GM12878 (cell line): ENCODE data around the gene PPIA. TPM values are rescaled to one million over a fixed set of nuclear protein-coding genes. Genes with fewer than 3 reads are reported as not detected.

Experiments
- BRCA1 ChIP-seq: IDR thresholded peaks from 2 replicates; pipeline ENCODE4 v1.6.1; 2011; ENCODE audit warnings: low read depth, low read length, improper control_type of control experiment
- CBX5 ChIP-seq: sonication (generic); IDR thresholded peaks from 2 replicates; pipeline ENCODE4 v1.6.1; 2016; ENCODE audit warnings: low read depth, moderate library complexity, mild to moderate bottlenecking, inconsistent platforms
- CHD1 ChIP-seq: IDR thresholded peaks from 2 replicates; pipeline ENCODE4 v1.6.1; 2012; ENCODE audit warnings: low read depth, low read length, improper control_type of control experiment
- DPF2 ChIP-seq: fragments of 450-650 bp; IDR thresholded peaks from 2 replicates; pipeline ENCODE4 v1.6.1; 2017; ENCODE audit warnings: mild to moderate bottlenecking
- EGR1 ChIP-seq, 2 experiments: IDR thresholded peaks; 1 replicate in 1 of 2; 2 replicates in 1 of 2; pipeline ENCODE4 v1.6.1; 2011 to 2012; ENCODE audit warnings: low read depth in 2 of 2, low read length in 2 of 2, borderline replicate concordance in 1 of 2, mild to moderate bottlenecking in 1 of 2, moderate library complexity in 1 of 2
- ESRRA ChIP-seq: IDR thresholded peaks from 2 replicates; pipeline ENCODE4 v1.6.1; 2012; ENCODE audit warnings: mild to moderate bottlenecking, low read length, improper control_type of control experiment
- FOXK2 ChIP-seq: fragments of 450-650 bp; IDR thresholded peaks from 2 replicates; pipeline ENCODE4 v1.6.1; 2017; ENCODE audit warnings: mild to moderate bottlenecking, moderate library complexity
- JUND ChIP-seq: IDR thresholded peaks from 2 replicates; pipeline ENCODE4 v1.6.1; 2012; ENCODE audit warnings: low read depth, mild to moderate bottlenecking, low read length, improper control_type of control experiment, moderate library complexity
- MXI1 ChIP-seq: fragments of 150-350 bp; IDR thresholded peaks from 2 replicates; pipeline ENCODE4 v1.6.1; 2011; ENCODE audit warnings: low read depth, mild to moderate bottlenecking, inconsistent platforms, low read length, improper control_type of control experiment
- RAD51 ChIP-seq: fragments of 450-650 bp; IDR thresholded peaks from 2 replicates; pipeline ENCODE4 v1.6.1; 2016; ENCODE audit warnings: moderate library complexity, mild to moderate bottlenecking, inconsistent platforms
- RELA ChIP-seq: fragments of 450-650 bp; IDR thresholded peaks from 2 replicates; pipeline ENCODE4 v1.8.0; 2014; ENCODE audit warnings: borderline replicate concordance; ENCODE audit not compliant: partially characterized antibody
- SREBF2 ChIP-seq: IDR thresholded peaks from 2 replicates; pipeline ENCODE4 v1.6.1; 2012; ENCODE audit warnings: mild to moderate bottlenecking, low read length
- TARDBP ChIP-seq: IDR thresholded peaks from 2 replicates; pipeline ENCODE4 v1.6.1; 2016; ENCODE audit warnings: borderline replicate concordance
- TBL1XR1 ChIP-seq: IDR thresholded peaks from 2 replicates; pipeline ENCODE4 v1.6.1; 2012; ENCODE audit warnings: low read depth, low read length, improper control_type of control experiment
- TCF3 ChIP-seq: IDR thresholded peaks from 2 replicates; pipeline ENCODE4 v1.6.1; 2012; ENCODE audit warnings: low read depth, mild to moderate bottlenecking, low read length, borderline replicate concordance; ENCODE audit not compliant: insufficient read depth
- ZNF217 ChIP-seq: fragments of 450-650 bp; IDR thresholded peaks from 2 replicates; pipeline ENCODE4 v1.6.1; 2017; ENCODE audit warnings: antibody characterized with exemption, mild to moderate bottlenecking
- ZSCAN29 ChIP-seq: fragments of 450-650 bp; IDR thresholded peaks from 2 replicates; pipeline ENCODE4 v1.6.1; 2017; ENCODE audit warnings: mild to moderate bottlenecking, moderate library complexity
- ZZZ3 ChIP-seq: IDR thresholded peaks from 2 replicates; pipeline ENCODE4 v1.6.1; 2011; ENCODE audit warnings: low read depth; ENCODE audit not compliant: control insufficient read depth, insufficient read length
- polyA plus RNA-seq, 11 experiments: library from polyadenylated mRNA; depleted of rRNA in 4 of 11; unstranded in 6 of 11; stranded (reverse) in 5 of 11; fragments of >200 nt; fragmentation: Nextera tagmentation in 4 of 11; fragmentation: Illumina TruSeq in 1 of 11; extraction: Ambion mirVana in 4 of 11; extraction: Trizol in 1 of 11; gene quantifications; 1 replicate in 1 of 11; 2 replicates in 10 of 11; pipeline versions ENCODE4 v1.2.1 to v1.2.3, GENCODE V29; 2011 to 2016; ENCODE audit warnings: inconsistent platforms in 2 of 11, missing spikeins in 2 of 11, low read depth in 1 of 11
- total RNA-seq, 4 experiments: library from RNA; depleted of rRNA in 3 of 4; stranded (reverse); fragments of >200 nt in 3 of 4; fragmentation: Illumina TruSeq in 1 of 4; extraction: Trizol in 1 of 4; gene quantifications; 2 replicates each; pipeline versions ENCODE4 v1.2.1 to v1.2.3, GENCODE V29; 2013 to 2021
- TF ChIP-seq, protein P1 (sequence below): fragments of 450-650 bp; IDR thresholded peaks from 2 replicates; pipeline ENCODE4 v1.6.1; 2017; ENCODE audit warnings: mild to moderate bottlenecking, low read depth, inconsistent platforms; ENCODE audit not compliant: poor library complexity, severe bottlenecking
- TF ChIP-seq, protein P2 (sequence below): fragments of 450-650 bp; IDR thresholded peaks from 2 replicates; pipeline ENCODE4 v1.6.1; 2014; ENCODE audit warnings: mild to moderate bottlenecking
- TF ChIP-seq, protein P3 (sequence below): fragments of 450-650 bp; conservative IDR thresholded peaks from 2 replicates; pipeline ENCODE4 v1.6.1; 2017; ENCODE audit warnings: mild to moderate bottlenecking, moderate library complexity
- TF ChIP-seq, protein P4 (sequence below): IDR thresholded peaks from 2 replicates; pipeline ENCODE4 v1.6.1; 2012; ENCODE audit warnings: low read depth, low read length, improper control_type of control experiment
- TF ChIP-seq, protein P5 (sequence below): IDR thresholded peaks from 2 replicates; pipeline ENCODE4 v1.6.1; 2011; ENCODE audit warnings: mild to moderate bottlenecking, low read depth, low read length, moderate library complexity; ENCODE audit not compliant: insufficient replicate concordance
- TF ChIP-seq, protein P6 (sequence below): fragments of 450-650 bp; IDR thresholded peaks from 2 replicates; pipeline ENCODE4 v1.6.1; 2017; ENCODE audit warnings: borderline replicate concordance

The PPIA gene
- total and polyA plus RNA-seq, 10 of the 15 experiments (the other 5 are each of a cell fraction or from before 2014, with no cell fraction given) = 2,712 to 7,982 (median 5,027) TPM

DNA sequence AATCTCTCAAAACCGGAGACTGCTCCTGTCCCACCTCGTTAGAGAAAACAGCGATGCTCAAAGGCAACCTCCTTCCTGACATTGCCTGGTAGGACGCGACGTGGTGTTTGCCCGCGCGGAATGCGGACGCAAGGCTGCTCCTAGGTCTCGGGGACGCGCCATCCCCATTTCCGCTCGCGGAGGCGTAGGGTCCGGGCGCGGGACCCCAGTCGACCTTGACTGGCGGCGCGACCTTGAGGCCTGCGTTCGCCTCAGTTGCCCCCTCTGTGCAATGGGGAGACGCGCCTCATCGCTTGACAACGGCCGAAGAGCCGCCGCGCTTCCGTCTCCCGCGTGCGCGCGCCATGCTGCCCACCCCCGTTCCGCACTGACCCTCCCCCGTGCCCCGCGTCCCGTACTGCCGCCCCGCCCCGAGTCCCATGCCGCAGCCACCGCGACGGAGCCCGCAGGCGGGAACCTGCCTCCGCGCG lies 412 bp upstream of the PPIA start (continued):
- TF ChIP-seq, protein P1, sequence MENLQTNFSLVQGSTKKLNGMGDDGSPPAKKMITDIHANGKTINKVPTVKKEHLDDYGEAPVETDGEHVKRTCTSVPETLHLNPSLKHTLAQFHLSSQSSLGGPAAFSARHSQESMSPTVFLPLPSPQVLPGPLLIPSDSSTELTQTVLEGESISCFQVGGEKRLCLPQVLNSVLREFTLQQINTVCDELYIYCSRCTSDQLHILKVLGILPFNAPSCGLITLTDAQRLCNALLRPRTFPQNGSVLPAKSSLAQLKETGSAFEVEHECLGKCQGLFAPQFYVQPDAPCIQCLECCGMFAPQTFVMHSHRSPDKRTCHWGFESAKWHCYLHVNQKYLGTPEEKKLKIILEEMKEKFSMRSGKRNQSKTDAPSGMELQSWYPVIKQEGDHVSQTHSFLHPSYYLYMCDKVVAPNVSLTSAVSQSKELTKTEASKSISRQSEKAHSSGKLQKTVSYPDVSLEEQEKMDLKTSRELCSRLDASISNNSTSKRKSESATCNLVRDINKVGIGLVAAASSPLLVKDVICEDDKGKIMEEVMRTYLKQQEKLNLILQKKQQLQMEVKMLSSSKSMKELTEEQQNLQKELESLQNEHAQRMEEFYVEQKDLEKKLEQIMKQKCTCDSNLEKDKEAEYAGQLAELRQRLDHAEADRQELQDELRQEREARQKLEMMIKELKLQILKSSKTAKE = no peak
- peak in 1 of 2 experiments; percentile 36; a peak in 1 of 3 replicates for TF ChIP-seq EGR1 (IDR thresholded peaks at IDR 0.05; ENCODE audit: borderline replicate concordance in 1 of 2, low read depth in 2 of 2, low read length in 2 of 2)
- TF ChIP-seq, protein P2, sequence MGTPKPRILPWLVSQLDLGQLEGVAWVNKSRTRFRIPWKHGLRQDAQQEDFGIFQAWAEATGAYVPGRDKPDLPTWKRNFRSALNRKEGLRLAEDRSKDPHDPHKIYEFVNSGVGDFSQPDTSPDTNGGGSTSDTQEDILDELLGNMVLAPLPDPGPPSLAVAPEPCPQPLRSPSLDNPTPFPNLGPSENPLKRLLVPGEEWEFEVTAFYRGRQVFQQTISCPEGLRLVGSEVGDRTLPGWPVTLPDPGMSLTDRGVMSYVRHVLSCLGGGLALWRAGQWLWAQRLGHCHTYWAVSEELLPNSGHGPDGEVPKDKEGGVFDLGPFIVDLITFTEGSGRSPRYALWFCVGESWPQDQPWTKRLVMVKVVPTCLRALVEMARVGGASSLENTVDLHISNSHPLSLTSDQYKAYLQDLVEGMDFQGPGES = no peak
- TF ChIP-seq ESRRA = peak; percentile 98
- TF ChIP-seq DPF2 = no peak
- TF ChIP-seq SREBF2 = no peak
- TF ChIP-seq BRCA1 = no peak
- TF ChIP-seq FOXK2 = no peak
- TF ChIP-seq RAD51 = no peak
- no peak for TF ChIP-seq TARDBP
- TF ChIP-seq TCF3 = no peak
- TF ChIP-seq, protein P3, sequence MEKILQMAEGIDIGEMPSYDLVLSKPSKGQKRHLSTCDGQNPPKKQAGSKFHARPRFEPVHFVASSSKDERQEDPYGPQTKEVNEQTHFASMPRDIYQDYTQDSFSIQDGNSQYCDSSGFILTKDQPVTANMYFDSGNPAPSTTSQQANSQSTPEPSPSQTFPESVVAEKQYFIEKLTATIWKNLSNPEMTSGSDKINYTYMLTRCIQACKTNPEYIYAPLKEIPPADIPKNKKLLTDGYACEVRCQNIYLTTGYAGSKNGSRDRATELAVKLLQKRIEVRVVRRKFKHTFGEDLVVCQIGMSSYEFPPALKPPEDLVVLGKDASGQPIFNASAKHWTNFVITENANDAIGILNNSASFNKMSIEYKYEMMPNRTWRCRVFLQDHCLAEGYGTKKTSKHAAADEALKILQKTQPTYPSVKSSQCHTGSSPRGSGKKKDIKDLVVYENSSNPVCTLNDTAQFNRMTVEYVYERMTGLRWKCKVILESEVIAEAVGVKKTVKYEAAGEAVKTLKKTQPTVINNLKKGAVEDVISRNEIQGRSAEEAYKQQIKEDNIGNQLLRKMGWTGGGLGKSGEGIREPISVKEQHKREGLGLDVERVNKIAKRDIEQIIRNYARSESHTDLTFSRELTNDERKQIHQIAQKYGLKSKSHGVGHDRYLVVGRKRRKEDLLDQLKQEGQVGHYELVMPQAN = peak; percentile 65; the same call in 1 of the 2 replicates
- no peak for TF ChIP-seq JUND
- TF ChIP-seq MXI1 = no peak
- no peak for TF ChIP-seq TBL1XR1
- TF ChIP-seq, protein P4, sequence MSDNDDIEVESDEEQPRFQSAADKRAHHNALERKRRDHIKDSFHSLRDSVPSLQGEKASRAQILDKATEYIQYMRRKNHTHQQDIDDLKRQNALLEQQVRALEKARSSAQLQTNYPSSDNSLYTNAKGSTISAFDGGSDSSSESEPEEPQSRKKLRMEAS = peak; percentile 74; the same call in 1 of the 2 replicates
- no peak for TF ChIP-seq RELA
- TF ChIP-seq, protein P5, sequence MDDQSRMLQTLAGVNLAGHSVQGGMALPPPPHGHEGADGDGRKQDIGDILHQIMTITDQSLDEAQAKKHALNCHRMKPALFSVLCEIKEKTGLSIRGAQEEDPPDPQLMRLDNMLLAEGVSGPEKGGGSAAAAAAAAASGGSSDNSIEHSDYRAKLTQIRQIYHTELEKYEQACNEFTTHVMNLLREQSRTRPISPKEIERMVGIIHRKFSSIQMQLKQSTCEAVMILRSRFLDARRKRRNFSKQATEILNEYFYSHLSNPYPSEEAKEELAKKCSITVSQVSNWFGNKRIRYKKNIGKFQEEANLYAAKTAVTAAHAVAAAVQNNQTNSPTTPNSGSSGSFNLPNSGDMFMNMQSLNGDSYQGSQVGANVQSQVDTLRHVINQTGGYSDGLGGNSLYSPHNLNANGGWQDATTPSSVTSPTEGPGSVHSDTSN = no peak
- no peak for TF ChIP-seq CHD1
- TF ChIP-seq ZSCAN29 = 0 out of 2 replicates have a peak, but pooled peaks have one; percentile 54
- no peak for TF ChIP-seq ZZZ3
- TF ChIP-seq ZNF217 = peak; percentile 78; the same call in 1 of the 2 replicates
- TF ChIP-seq, protein P6, sequence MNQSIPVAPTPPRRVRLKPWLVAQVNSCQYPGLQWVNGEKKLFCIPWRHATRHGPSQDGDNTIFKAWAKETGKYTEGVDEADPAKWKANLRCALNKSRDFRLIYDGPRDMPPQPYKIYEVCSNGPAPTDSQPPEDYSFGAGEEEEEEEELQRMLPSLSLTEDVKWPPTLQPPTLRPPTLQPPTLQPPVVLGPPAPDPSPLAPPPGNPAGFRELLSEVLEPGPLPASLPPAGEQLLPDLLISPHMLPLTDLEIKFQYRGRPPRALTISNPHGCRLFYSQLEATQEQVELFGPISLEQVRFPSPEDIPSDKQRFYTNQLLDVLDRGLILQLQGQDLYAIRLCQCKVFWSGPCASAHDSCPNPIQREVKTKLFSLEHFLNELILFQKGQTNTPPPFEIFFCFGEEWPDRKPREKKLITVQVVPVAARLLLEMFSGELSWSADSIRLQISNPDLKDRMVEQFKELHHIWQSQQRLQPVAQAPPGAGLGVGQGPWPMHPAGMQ = peak; percentile 43; the same call in 1 of the 2 replicates
- no peak; the same call in 1 of the 2 replicates for TF ChIP-seq CBX5
